Trophoblast cell (in vitro differentiated cells and primary cell): ENCODE measurements around the gene STAB1.
"Not testable (repeated sequence)": the region's sequence is repeated elsewhere in the genome, so short reads cannot be mapped to it uniquely, and the experiment has no call there.

Source experiments
- DNase-seq, 2 donors: peaks; one replicate each; pipeline ENCODE4 v3.0.0-alpha.2; 2016
- H2AFZ ChIP-seq: 2 replicates; pipeline ENCODE4 v1.6.1; 2013; ENCODE audit warnings: low read length, moderate library complexity, mild to moderate bottlenecking; ENCODE audit not compliant: insufficient read depth, poor library complexity
- H2AK5ac ChIP-seq: 2 replicates; pipeline ENCODE4 v1.6.1; 2013; ENCODE audit warnings: mild to moderate bottlenecking, low read length
- H2BK120ac ChIP-seq: 2 replicates; pipeline ENCODE4 v1.6.1; 2013; ENCODE audit warnings: low read length, mild to moderate bottlenecking, moderate library complexity; ENCODE audit not compliant: insufficient read depth, poor library complexity
- H2BK12ac ChIP-seq: 2 replicates; pipeline ENCODE4 v1.6.1; 2013; ENCODE audit warnings: mild to moderate bottlenecking, low read length, moderate library complexity
- H2BK5ac ChIP-seq: 2 replicates; pipeline ENCODE4 v1.6.1; 2013; ENCODE audit warnings: low read length, low read depth, moderate library complexity, mild to moderate bottlenecking; ENCODE audit not compliant: poor library complexity
- H3K14ac ChIP-seq: 2 replicates; pipeline ENCODE4 v1.6.1; 2013; ENCODE audit warnings: mild to moderate bottlenecking, low read length
- H3K18ac ChIP-seq: 2 replicates; pipeline ENCODE4 v1.6.1; 2013; ENCODE audit warnings: mild to moderate bottlenecking, low read length
- H3K23ac ChIP-seq: 2 replicates; pipeline ENCODE4 v1.6.1; 2013; ENCODE audit warnings: low read length
- H3K27ac ChIP-seq: 2 replicates; pipeline ENCODE4 v1.5.1; 2013; ENCODE audit warnings: low read depth, mild to moderate bottlenecking, inconsistent platforms, low read length, moderate library complexity
- H3K27me3 ChIP-seq: 2 replicates; pipeline ENCODE4 v1.6.1; 2013; ENCODE audit warnings: inconsistent platforms, mild to moderate bottlenecking, low read length, moderate library complexity; ENCODE audit not compliant: insufficient read depth
- H3K36me3 ChIP-seq, 2 experiments: 1 replicate in 1 of 2; 2 replicates in 1 of 2; pipeline ENCODE4 v1.6.1; 2013; ENCODE audit warnings: low read length in 2 of 2, mild to moderate bottlenecking in 2 of 2, moderate library complexity in 1 of 2; ENCODE audit not compliant: insufficient read depth in 2 of 2, control insufficient read depth in 1 of 2
- H3K4ac ChIP-seq: 2 replicates; pipeline ENCODE4 v1.6.1; 2013; ENCODE audit warnings: low read depth, mild to moderate bottlenecking, low read length, moderate library complexity
- H3K4me1 ChIP-seq, 2 experiments: 1 replicate in 1 of 2; 2 replicates in 1 of 2; pipeline ENCODE4 v1.6.1; 2013; ENCODE audit warnings: low read length in 2 of 2, mild to moderate bottlenecking in 2 of 2, moderate library complexity in 1 of 2; ENCODE audit not compliant: insufficient read depth in 2 of 2, control insufficient read depth in 1 of 2
- H3K4me2 ChIP-seq: 2 replicates; pipeline ENCODE4 v1.6.1; 2013; ENCODE audit warnings: inconsistent platforms, mild to moderate bottlenecking, low read length, moderate library complexity
- H3K4me3 ChIP-seq: 2 replicates; pipeline ENCODE4 v1.5.1; 2013; ENCODE audit warnings: mild to moderate bottlenecking, low read depth, low read length, inconsistent platforms
- H3K79me1 ChIP-seq: one replicate; pipeline ENCODE4 v1.6.1; 2013; ENCODE audit warnings: low read length
- H3K79me2 ChIP-seq: 2 replicates; pipeline ENCODE4 v1.6.1; 2013; ENCODE audit warnings: low read length, mild to moderate bottlenecking; ENCODE audit not compliant: control insufficient read depth, insufficient read depth, poor library complexity
- H3K9ac ChIP-seq: 2 replicates; pipeline ENCODE4 v1.6.1; 2013; ENCODE audit warnings: mild to moderate bottlenecking, low read length
- H3K9me3 ChIP-seq: 2 replicates; pipeline ENCODE4 v1.6.1; 2013; ENCODE audit warnings: low read depth, mild to moderate bottlenecking, control low read depth, inconsistent platforms, low read length; ENCODE audit not compliant: insufficient read depth
- H4K12ac ChIP-seq: 2 replicates; pipeline ENCODE4 v1.6.1; 2013; ENCODE audit warnings: low read depth, mild to moderate bottlenecking, low read length, moderate library complexity
- H4K8ac ChIP-seq: 2 replicates; pipeline ENCODE4 v1.6.1; 2013; ENCODE audit warnings: low read depth, mild to moderate bottlenecking, low read length, moderate library complexity
- H4K91ac ChIP-seq: one replicate; pipeline ENCODE4 v1.6.1; 2013; ENCODE audit warnings: low read depth, mild to moderate bottlenecking, low read length, moderate library complexity
- WGBS: extraction: QIAGEN DNeasy Blood & Tissue Kit; methylation state at CpG from one replicate; pipeline ENCODE4 v1.1.7; 2013; ENCODE audit warnings: missing lambda C conversion rate; ENCODE audit not compliant: insufficient read length, insufficient coverage; ENCODE audit errors: extremely low coverage; 5-methylcytosine and 5-hydroxymethylcytosine counted together

The STAB1 gene

DNA sequence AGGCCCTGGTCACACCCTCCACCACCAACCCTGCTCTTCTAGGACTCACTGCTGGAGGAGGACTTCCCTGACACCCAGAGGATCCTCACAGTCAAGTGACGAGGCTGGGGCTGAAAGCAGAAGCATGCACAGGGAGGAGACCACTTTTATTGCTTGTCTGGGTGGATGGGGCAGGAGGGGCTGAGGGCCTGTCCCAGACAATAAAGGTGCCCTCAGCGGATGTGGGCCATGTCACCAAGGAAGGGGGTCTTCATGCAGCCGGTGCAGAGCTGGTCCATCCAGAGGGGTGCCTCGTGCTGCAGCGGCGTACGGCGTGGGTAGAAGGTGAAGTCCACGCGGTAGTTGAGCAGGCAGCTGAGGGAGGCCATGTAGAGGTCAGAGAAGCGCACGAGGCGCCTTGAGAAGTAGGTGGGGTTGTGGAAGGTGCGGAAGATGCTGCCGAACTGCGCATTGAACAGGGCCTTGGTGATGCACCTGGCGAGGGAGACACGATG, 29.2 kb downstream of the STAB1 start:
- Histone ChIP-seq H4K91ac (no peak overlapping the region), H3K36me3 (peaks cover 55 to 61% of the 10 kb centered on the region in 2 experiments)

GRCh38 chr3:52524752-52525679, 29.9 kb downstream of the STAB1 start:
- H2AFZ ChIP-seq, result no peak overlapping the region
- no peak overlapping the region for H3K4ac ChIP-seq
- peak overlapping the region; percentile 10 for H2BK5ac ChIP-seq
- H2BK12ac ChIP-seq, result peak overlapping the region; percentile 16
- peaks cover 3% of the 10 kb centered on the region for H3K9me3 ChIP-seq
- H2AK5ac ChIP-seq, result peak overlapping the region; percentile 25
- no peak overlapping the region for H4K8ac ChIP-seq
- no peak overlapping the region for H4K12ac ChIP-seq
- H3K4me3 ChIP-seq, result no peak overlapping the region
- peaks cover 55 to 63% of the 10 kb centered on the region in 2 experiments for H3K36me3 ChIP-seq
- H3K14ac ChIP-seq, result peak overlapping the region; percentile 28
- H3K9ac ChIP-seq, result no peak overlapping the region
- peaks cover 2% of the 10 kb centered on the region for H3K79me2 ChIP-seq
- H3K79me1 ChIP-seq, result peaks cover 18% of the 10 kb centered on the region
- H2BK120ac ChIP-seq, result peak overlapping the region; percentile 1
- H3K18ac ChIP-seq, result peak overlapping the region; percentile 44
- no CpG with 5 or more reads among the region's 34 CpGs for WGBS
- H3K27me3 ChIP-seq, result no peaks in the 10 kb centered on the region
- H3K23ac ChIP-seq, result no peak overlapping the region
- H3K27ac ChIP-seq, result peak overlapping the region; percentile 78
- DNase-seq, result peak in 1 of 2 donors; percentile 26
- peak overlapping the region; percentile 60 for H4K91ac ChIP-seq
- no peak overlapping the region for H3K4me2 ChIP-seq
- peaks cover 38 to 39% of the 10 kb centered on the region in 2 experiments for H3K4me1 ChIP-seq

More for the DNA sequence above, 29.2 kb downstream of the STAB1 start:
- H3K27ac ChIP-seq, result no peak overlapping the region
- no peak overlapping the region for H3K4me3 ChIP-seq
- H4K12ac ChIP-seq, result no peak overlapping the region
- no peak overlapping the region for H2BK120ac ChIP-seq
- no peak overlapping the region for H3K14ac ChIP-seq
- no peak overlapping the region for H2AK5ac ChIP-seq
- H3K79me2 ChIP-seq, result peaks cover 2% of the 10 kb centered on the region
- H3K9me3 ChIP-seq, result peaks cover 5% of the 10 kb centered on the region
- H2AFZ ChIP-seq, result no peak overlapping the region
- H3K4ac ChIP-seq, result no peak overlapping the region
- no peak overlapping the region for H3K23ac ChIP-seq
- H3K79me1 ChIP-seq, result peaks cover 18% of the 10 kb centered on the region
- H3K27me3 ChIP-seq, result no peaks in the 10 kb centered on the region
- WGBS, result no CpG with 5 or more reads among the region's 18 CpGs
- DNase-seq, result no peak
- H3K4me2 ChIP-seq, result no peak overlapping the region
- no peak overlapping the region for H3K18ac ChIP-seq
- no peak overlapping the region for H2BK12ac ChIP-seq
- no peak overlapping the region for H3K9ac ChIP-seq
- H3K4me1 ChIP-seq, result peaks cover 35 to 39% of the 10 kb centered on the region in 2 experiments
- no peak overlapping the region for H2BK5ac ChIP-seq
- H4K8ac ChIP-seq, result no peak overlapping the region

GRCh38 chr3:52525680-52526561, 30.8 kb downstream of the STAB1 start:
- no peak overlapping the region for H4K12ac ChIP-seq
- peak overlapping the region; percentile 60 for H4K91ac ChIP-seq
- H3K4ac ChIP-seq, result no peak overlapping the region
- H2BK120ac ChIP-seq, result peak overlapping the region; percentile 1
- H3K23ac ChIP-seq, result no peak overlapping the region
- WGBS, result no CpG with 5 or more reads among the region's 9 CpGs
- H3K79me2 ChIP-seq, result peaks cover 2% of the 10 kb centered on the region
- no peak overlapping the region for H2AFZ ChIP-seq
- H3K4me1 ChIP-seq, result peaks cover 46 to 47% of the 10 kb centered on the region in 2 experiments
- peak overlapping the region; percentile 28 for H3K14ac ChIP-seq
- peaks cover 3% of the 10 kb centered on the region for H3K9me3 ChIP-seq
- H3K79me1 ChIP-seq, result peaks cover 18% of the 10 kb centered on the region
- no peak overlapping the region for H3K4me3 ChIP-seq
- no peak overlapping the region for H3K9ac ChIP-seq
- H3K18ac ChIP-seq, result peak overlapping the region; percentile 44
- H2BK5ac ChIP-seq, result peak overlapping the region; percentile 28
- peak overlapping the region; percentile 8 for H3K4me2 ChIP-seq
- peak overlapping the region; percentile 24 for H2BK12ac ChIP-seq
- H3K27me3 ChIP-seq, result no peaks in the 10 kb centered on the region
- H3K27ac ChIP-seq, result peak overlapping the region; percentile 78
- DNase-seq, result peak; percentile 29 to 41
- peak overlapping the region; percentile 25 for H2AK5ac ChIP-seq
- H4K8ac ChIP-seq, result peak overlapping the region; percentile 11
- H3K36me3 ChIP-seq, result peaks cover 56 to 67% of the 10 kb centered on the region in 2 experiments

DNA sequence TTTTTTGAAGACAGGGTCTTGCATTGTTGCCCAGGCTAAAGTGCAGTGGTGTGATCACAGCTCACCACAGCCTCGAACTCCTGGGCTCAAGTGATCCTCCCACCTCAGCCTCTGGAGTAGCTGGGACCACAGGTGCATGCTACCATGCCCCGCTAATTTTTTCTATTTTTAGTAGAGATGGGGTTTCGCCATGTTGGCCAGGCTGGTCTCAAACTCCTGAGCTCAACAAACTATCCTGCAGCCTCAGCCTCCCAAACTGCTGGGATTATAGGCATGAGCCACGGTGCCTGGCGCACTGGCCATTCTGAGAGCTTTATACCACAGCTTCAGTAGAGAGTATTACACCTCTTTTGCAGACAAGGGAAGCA, 31.5 kb downstream of the STAB1 start:
- peak overlapping the region; percentile 8 for H3K4me2 ChIP-seq
- no CpG with 5 or more reads among the region's 5 CpGs for WGBS

More for the DNA sequence above, 31.5 kb downstream of the STAB1 start:
- peak overlapping the region; percentile 78 for H3K27ac ChIP-seq
- not testable (repeated sequence) for H3K4ac ChIP-seq, H2AFZ ChIP-seq, H3K23ac ChIP-seq, H3K14ac ChIP-seq, H3K27me3 ChIP-seq, DNase-seq, H3K18ac ChIP-seq, H4K8ac ChIP-seq, H2BK12ac ChIP-seq, H3K9ac ChIP-seq, H2BK5ac ChIP-seq, H3K9me3 ChIP-seq, H2BK120ac ChIP-seq, H2AK5ac ChIP-seq, H4K12ac ChIP-seq, H4K91ac ChIP-seq, H3K4me3 ChIP-seq, H3K79me2 ChIP-seq
- H3K79me1 ChIP-seq, result peaks cover 21% of the 10 kb centered on the region
- H3K4me1 ChIP-seq, result peaks cover 53 to 54% of the 10 kb centered on the region in 2 experiments
- peaks cover 60 to 67% of the 10 kb centered on the region in 2 experiments for H3K36me3 ChIP-seq
